ENCODE results near the gene ITPK1. TPM values are rescaled to one million over a fixed set of nuclear protein-coding genes. Genes with fewer than 3 reads are reported as not detected.

Gene ITPK1
- total RNA-seq, 4 donors from 2014 or later = 108 to 221 (median 138) TPM

GRCh38 chr14:92944976-92945375 is 170.7 kb downstream of the ITPK1 start:
- intact Hi-C loops (cut with DNase I) = no loop called here
- no peaks in the 10 kb centered on the region for H3K9me3 ChIP-seq
- TF ChIP-seq, protein P1, sequence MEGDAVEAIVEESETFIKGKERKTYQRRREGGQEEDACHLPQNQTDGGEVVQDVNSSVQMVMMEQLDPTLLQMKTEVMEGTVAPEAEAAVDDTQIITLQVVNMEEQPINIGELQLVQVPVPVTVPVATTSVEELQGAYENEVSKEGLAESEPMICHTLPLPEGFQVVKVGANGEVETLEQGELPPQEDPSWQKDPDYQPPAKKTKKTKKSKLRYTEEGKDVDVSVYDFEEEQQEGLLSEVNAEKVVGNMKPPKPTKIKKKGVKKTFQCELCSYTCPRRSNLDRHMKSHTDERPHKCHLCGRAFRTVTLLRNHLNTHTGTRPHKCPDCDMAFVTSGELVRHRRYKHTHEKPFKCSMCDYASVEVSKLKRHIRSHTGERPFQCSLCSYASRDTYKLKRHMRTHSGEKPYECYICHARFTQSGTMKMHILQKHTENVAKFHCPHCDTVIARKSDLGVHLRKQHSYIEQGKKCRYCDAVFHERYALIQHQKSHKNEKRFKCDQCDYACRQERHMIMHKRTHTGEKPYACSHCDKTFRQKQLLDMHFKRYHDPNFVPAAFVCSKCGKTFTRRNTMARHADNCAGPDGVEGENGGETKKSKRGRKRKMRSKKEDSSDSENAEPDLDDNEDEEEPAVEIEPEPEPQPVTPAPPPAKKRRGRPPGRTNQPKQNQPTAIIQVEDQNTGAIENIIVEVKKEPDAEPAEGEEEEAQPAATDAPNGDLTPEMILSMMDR (IDR thresholded peaks at IDR 0.05) = no peak
- TF ChIP-seq EP300 (IDR thresholded peaks at IDR 0.05) = no peak
- TF ChIP-seq POLR2AphosphoS5 (IDR thresholded peaks at IDR 0.05) = no peak
- DNase-seq (ENCODE audit: extremely low spot score) = no peak
- H3K4me3 ChIP-seq = no peak overlapping the region
- WGBS = 95% methylated on average over 10 of the region's 12 CpGs
- no peak overlapping the region for H3K27ac ChIP-seq (replicated peaks in 1 of 4)
- peaks cover 14 to 19% (median 17%) of the 10 kb centered on the region in 4 donors for H3K4me1 ChIP-seq
- H3K27me3 ChIP-seq = no peaks in the 10 kb centered on the region
- H3K36me3 ChIP-seq = peaks cover 37 to 100% (median 66%) of the 10 kb centered on the region in 4 donors

DNA sequence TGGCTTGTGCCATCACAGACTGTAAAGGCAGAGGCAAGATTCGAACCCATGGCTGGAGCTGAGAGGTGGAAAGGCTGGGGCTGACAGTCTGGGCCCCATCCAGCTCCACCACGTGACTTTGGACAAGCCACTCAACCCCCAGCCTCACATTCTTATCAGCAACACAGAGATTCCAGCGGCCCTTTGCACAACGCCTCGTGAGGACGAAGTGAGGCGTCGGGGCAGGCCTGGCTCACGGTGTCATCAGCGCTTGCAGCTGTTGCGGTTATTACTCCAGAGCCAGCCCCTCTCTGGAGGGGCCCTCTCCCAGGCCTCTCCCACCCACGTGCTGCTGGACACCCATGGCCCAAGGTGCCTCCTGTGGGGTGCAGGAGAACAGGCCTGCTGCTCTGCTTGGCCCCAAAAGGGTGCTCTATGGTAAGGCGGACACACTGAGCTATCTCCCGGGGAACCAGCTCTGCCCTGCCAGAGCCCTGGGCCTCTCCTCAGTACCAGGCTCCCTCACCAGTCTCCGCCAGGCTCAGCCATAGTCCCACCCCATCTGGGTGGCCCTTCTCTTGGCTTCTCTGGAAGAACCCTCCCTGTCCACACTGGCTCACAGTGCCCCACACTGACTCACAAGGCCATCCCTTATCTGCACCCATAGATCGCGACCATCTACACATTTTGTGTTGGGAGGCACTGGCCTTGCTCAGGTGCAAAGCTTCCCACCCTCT is 171.7 kb downstream of the ITPK1 start:
- Histone ChIP-seq H3K36me3 (peaks cover 37 to 96% (median 65%) of the 10 kb centered on the region in 4 donors), H3K27me3 (no peaks in the 10 kb centered on the region), H3K27ac (replicated peaks in 1 of 4) (no peak overlapping the region), H3K4me1 (peaks cover 11 to 15% (median 12%) of the 10 kb centered on the region in 4 donors), H3K9me3 (no peaks in the 10 kb centered on the region), H3K4me3 (no peak overlapping the region)
- DNase-seq (ENCODE audit: extremely low spot score) = no peak
- TF ChIP-seq EP300 (IDR thresholded peaks at IDR 0.05) = no peak
- 90% methylated on average over 11 of the region's 17 CpGs for WGBS
- intact Hi-C loops (cut with DNase I) = no loop called here

GRCh38 chr14:92942976-92943710 is 172.6 kb downstream of the ITPK1 start:
- peaks cover 11 to 15% (median 12%) of the 10 kb centered on the region in 4 donors for H3K4me1 ChIP-seq
- intact Hi-C loops (cut with DNase I) = no loop called here
- no peaks in the 10 kb centered on the region for H3K27me3 ChIP-seq
- TF ChIP-seq EP300 (IDR thresholded peaks at IDR 0.05) (no peak), POLR2A (IDR thresholded peaks at IDR 0.05; ENCODE audit: low read depth) (no peak), POLR2AphosphoS5 (IDR thresholded peaks at IDR 0.05) (no peak)
- TF ChIP-seq, protein P1 (IDR thresholded peaks at IDR 0.05) = no peak
- WGBS = 89% methylated on average over 21 of the region's 30 CpGs
- no peak for DNase-seq (ENCODE audit: extremely low spot score)
- H3K4me3 ChIP-seq = no peak overlapping the region
- H3K36me3 ChIP-seq = peaks cover 35 to 95% (median 67%) of the 10 kb centered on the region in 4 donors
- no peak overlapping the region for H3K27ac ChIP-seq (replicated peaks in 1 of 4)
- H3K9me3 ChIP-seq = no peaks in the 10 kb centered on the region

DNA sequence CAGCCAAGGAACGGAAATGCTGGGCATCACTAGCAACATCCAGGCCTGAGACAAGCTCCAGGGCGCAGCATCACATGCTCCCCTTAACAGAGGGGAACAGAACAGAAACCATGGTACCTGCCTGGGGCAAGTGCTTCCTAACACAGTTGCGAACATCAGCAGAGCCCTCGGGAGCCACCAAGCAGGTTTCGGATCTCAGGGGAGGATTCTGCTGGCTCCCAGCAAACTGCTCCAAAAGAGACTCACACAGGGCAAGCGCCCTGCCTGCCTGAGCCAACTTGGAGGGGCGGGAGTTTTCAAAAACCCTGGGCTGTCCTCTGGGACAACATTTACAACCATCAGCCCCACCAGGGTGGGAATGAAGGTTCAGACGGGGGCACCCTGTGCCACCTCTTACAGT is 173.1 kb downstream of the ITPK1 start:
- H3K27ac ChIP-seq (replicated peaks in 1 of 4) = no peak overlapping the region
- TF ChIP-seq POLR2A (IDR thresholded peaks at IDR 0.05; ENCODE audit: low read depth) = no peak
- TF ChIP-seq, protein P1 (IDR thresholded peaks at IDR 0.05) = no peak
- TF ChIP-seq POLR2AphosphoS5 (IDR thresholded peaks at IDR 0.05) = no peak
- no peak for TF ChIP-seq EP300 (IDR thresholded peaks at IDR 0.05)
- no peaks in the 10 kb centered on the region for H3K27me3 ChIP-seq
- H3K9me3 ChIP-seq = no peaks in the 10 kb centered on the region
- intact Hi-C loops (cut with DNase I) = no loop called here
- DNase-seq (ENCODE audit: extremely low spot score) = no peak
- H3K4me3 ChIP-seq = no peak overlapping the region
- H3K4me1 ChIP-seq = peaks cover 11 to 15% (median 12%) of the 10 kb centered on the region in 4 donors
- H3K36me3 ChIP-seq = peaks cover 33 to 95% (median 69%) of the 10 kb centered on the region in 4 donors
- whole genome bisulfite sequencing = 73% methylated on average over 3 of the region's 8 CpGs

GRCh38 chr14:92942136-92942535 is 173.6 kb downstream of the ITPK1 start:
- H3K4me3 ChIP-seq = no peak overlapping the region
- no peaks in the 10 kb centered on the region for H3K9me3 ChIP-seq
- no peak for TF ChIP-seq POLR2A (IDR thresholded peaks at IDR 0.05; ENCODE audit: low read depth)
- TF ChIP-seq POLR2AphosphoS5 (IDR thresholded peaks at IDR 0.05) = no peak
- TF ChIP-seq EP300 (IDR thresholded peaks at IDR 0.05) = no peak
- no peak overlapping the region for H3K27ac ChIP-seq (replicated peaks in 1 of 4)
- intact Hi-C loops (cut with DNase I) = no loop called here
- H3K4me1 ChIP-seq = peaks cover 11 to 14% (median 12%) of the 10 kb centered on the region in 4 donors
- no peaks in the 10 kb centered on the region for H3K27me3 ChIP-seq
- DNase-seq (ENCODE audit: extremely low spot score) = no peak
- 93% methylated on average over 4 of the region's 5 CpGs for WGBS
- H3K36me3 ChIP-seq = peaks cover 33 to 95% (median 73%) of the 10 kb centered on the region in 4 donors

All from esophagus muscularis mucosa (tissue), 4 donors.